DMS153 (cell line): ENCODE data around the gene IQSEC3.

Experiments
- DNase-seq: peaks from one replicate; lab custom pipeline; 2025; lab: John Stamatoyannopoulos, UW

Gene IQSEC3

GRCh38 chr12:138898-139534 is 72.4 kb downstream of the IQSEC3 start:
- DNase-seq = no peak

- no peak for DNase-seq
Measured at GRCh38 chr12:139585-139984, 73.0 kb downstream of the IQSEC3 start.

GRCh38 chr12:140162-140561 is 73.6 kb downstream of the IQSEC3 start:
- DNase-seq = no peak

GRCh38 chr12:143964-144649 is 77.5 kb downstream of the IQSEC3 start:
- DNase-seq = peak; percentile 58

GRCh38 chr12:144650-145284 is 78.2 kb downstream of the IQSEC3 start:
- DNase-seq = peak; percentile 58

GRCh38 chr12:145369-145960 is 78.9 kb downstream of the IQSEC3 start:
- DNase-seq = no peak

GRCh38 chr12:147242-147641 is 80.7 kb downstream of the IQSEC3 start:
- DNase-seq = no peak

- DNase-seq = no peak
Measured at GRCh38 chr12:148676-149416, 82.3 kb downstream of the IQSEC3 start.

GRCh38 chr12:151579-151978 is 85.0 kb downstream of the IQSEC3 start:
- no peak for DNase-seq

- DNase-seq = no peak
Measured at GRCh38 chr12:152440-152839, 85.9 kb downstream of the IQSEC3 start.

GRCh38 chr12:153080-153746 is 86.6 kb downstream of the IQSEC3 start:
- DNase-seq = peak; percentile 65

GRCh38 chr12:154058-154457 is 87.5 kb downstream of the IQSEC3 start:
- DNase-seq = no peak

- no peak for DNase-seq
Measured at GRCh38 chr12:155006-155405, 88.4 kb downstream of the IQSEC3 start.

GRCh38 chr12:155646-156045 is 89.1 kb downstream of the IQSEC3 start:
- no peak for DNase-seq

GRCh38 chr12:156945-157344 is 90.4 kb downstream of the IQSEC3 start:
- DNase-seq = no peak

- no peak for DNase-seq
Measured at GRCh38 chr12:157644-158043, 91.1 kb downstream of the IQSEC3 start.

- DNase-seq = no peak
Measured at GRCh38 chr12:159156-159782, 92.7 kb downstream of the IQSEC3 start.

GRCh38 chr12:160858-161257 is 94.3 kb downstream of the IQSEC3 start:
- DNase-seq = no peak

- DNase-seq = no peak
Measured at GRCh38 chr12:161823-162222, 95.3 kb downstream of the IQSEC3 start.

- peak; percentile 88 for DNase-seq
Measured at GRCh38 chr12:162467-163307, 96.1 kb downstream of the IQSEC3 start.
